ENCODE measurements around the gene AMMECR1L.

GRCh38 chr2:127860130-127860529 is 25.6 kb downstream of the AMMECR1L start:
- TF ChIP-seq, protein P1, sequence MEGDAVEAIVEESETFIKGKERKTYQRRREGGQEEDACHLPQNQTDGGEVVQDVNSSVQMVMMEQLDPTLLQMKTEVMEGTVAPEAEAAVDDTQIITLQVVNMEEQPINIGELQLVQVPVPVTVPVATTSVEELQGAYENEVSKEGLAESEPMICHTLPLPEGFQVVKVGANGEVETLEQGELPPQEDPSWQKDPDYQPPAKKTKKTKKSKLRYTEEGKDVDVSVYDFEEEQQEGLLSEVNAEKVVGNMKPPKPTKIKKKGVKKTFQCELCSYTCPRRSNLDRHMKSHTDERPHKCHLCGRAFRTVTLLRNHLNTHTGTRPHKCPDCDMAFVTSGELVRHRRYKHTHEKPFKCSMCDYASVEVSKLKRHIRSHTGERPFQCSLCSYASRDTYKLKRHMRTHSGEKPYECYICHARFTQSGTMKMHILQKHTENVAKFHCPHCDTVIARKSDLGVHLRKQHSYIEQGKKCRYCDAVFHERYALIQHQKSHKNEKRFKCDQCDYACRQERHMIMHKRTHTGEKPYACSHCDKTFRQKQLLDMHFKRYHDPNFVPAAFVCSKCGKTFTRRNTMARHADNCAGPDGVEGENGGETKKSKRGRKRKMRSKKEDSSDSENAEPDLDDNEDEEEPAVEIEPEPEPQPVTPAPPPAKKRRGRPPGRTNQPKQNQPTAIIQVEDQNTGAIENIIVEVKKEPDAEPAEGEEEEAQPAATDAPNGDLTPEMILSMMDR (IDR thresholded peaks at IDR 0.05) = no peak
- TF ChIP-seq POLR2A (IDR thresholded peaks at IDR 0.05) = no peak
